ENCODE measurements around the gene CTNNAL1.

Gene CTNNAL1

DNA sequence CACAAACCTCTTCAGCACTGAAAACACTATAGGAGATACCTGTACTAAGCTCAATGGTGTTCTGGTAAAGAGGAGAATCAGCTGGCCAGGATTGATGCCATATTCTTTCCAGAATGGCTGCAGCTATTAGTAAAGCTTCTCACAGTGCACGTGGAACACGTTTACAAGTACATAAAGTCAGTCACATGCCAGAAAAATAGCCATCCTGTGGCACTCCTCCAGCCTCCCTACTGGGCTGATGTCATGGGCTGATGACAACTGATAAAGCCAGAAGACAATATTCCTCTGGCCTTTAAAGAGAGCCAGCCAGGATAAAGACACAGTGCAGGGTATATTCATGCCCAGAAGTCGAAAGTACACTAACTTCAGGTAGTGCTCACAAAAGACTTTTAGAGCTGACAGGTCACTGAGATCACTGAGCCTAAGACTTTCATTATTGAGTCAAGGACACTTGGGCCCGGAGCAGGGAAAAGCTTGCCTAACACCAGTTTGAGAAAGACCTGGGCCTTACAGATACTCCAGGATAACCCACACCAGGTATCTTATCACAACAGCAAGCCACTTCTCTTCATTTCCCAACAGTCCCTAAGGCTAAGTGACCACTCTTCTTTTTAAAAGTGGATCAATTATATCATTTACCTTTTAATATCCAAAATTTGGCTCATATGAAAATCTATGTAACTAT lies 49.7 kb downstream of the CTNNAL1 start:
- Histone ChIP-seq H3F3A (ENCODE audit: insufficient read depth, low read length) (no peaks in the 10 kb centered on the region), H3K9ac (ENCODE audit: low read length) (no peak overlapping the region), H3K36me3 (ENCODE audit: insufficient read depth, low read length) (peaks cover 6% of the 10 kb centered on the region; the same call in 1 of the 2 replicates), H3K4me2 (ENCODE audit: low read length) (no peak overlapping the region), H3K9me2 (ENCODE audit: low read depth, low read length) (no peaks in the 10 kb centered on the region), H2AFZ (ENCODE audit: low read length) (no peak overlapping the region), H3K27ac (ENCODE audit: low read depth, low read length, poor library complexity, severe bottlenecking) (no peak overlapping the region), H3K79me2 (ENCODE audit: insufficient read depth, low read length) (no peaks in the 10 kb centered on the region), H3K4me1 (ENCODE audit: insufficient read depth, low read length, severe bottlenecking) (no peaks in the 10 kb centered on the region), H3K9me3 (ENCODE audit: low read length) (no peaks in the 10 kb centered on the region), H3K4me3 (ENCODE audit: low read depth, low read length, poor library complexity, severe bottlenecking) (no peak overlapping the region), H3K27me3 (ENCODE audit: insufficient read depth, low read length) (no peaks in the 10 kb centered on the region), H4K20me1 (ENCODE audit: insufficient read depth, low read length) (no peaks in the 10 kb centered on the region)
- TF ChIP-seq EZH2 (IDR thresholded peaks at IDR 0.05; ENCODE audit: borderline replicate concordance, low read length) (no peak), CTCF (IDR thresholded peaks at IDR 0.05; ENCODE audit: low read length) (no peak)

DNA sequence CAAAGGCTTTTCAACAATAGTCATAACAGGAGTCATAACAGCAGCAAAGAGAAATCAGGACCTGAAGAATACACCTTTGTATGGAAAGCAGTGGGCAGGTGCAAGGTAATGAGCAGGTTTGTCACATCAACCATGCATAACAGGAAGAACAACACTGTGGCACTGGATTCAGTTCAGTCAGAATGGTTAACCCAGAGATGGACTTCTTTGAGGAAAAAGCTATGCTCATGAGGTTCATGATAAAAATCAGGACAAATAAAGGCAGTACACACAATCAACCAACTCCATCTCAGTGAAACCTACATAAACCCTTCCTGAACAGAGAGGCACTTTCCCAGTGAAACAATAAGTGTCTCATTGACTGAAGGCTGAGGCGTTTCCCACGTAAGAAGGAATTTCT lies 52.1 kb downstream of the CTNNAL1 start:
- no peak overlapping the region for H3K9ac ChIP-seq (ENCODE audit: low read length)
- H3K79me2 ChIP-seq (ENCODE audit: insufficient read depth, low read length), result no peaks in the 10 kb centered on the region
- H3K36me3 ChIP-seq (ENCODE audit: insufficient read depth, low read length), result peaks cover 6% of the 10 kb centered on the region; the same call in 1 of the 2 replicates

GRCh38 chr9:108960331-108960730 lies 53.0 kb downstream of the CTNNAL1 start:
- no peaks in the 10 kb centered on the region for H3K9me3 ChIP-seq (ENCODE audit: low read length)
- no peak overlapping the region for H3K9ac ChIP-seq (ENCODE audit: low read length)
- H3K79me2 ChIP-seq (ENCODE audit: insufficient read depth, low read length), result no peaks in the 10 kb centered on the region
- H3K9me2 ChIP-seq (ENCODE audit: low read depth, low read length), result no peaks in the 10 kb centered on the region
- H3K4me1 ChIP-seq (ENCODE audit: insufficient read depth, low read length, severe bottlenecking), result no peaks in the 10 kb centered on the region
- H3K27me3 ChIP-seq (ENCODE audit: insufficient read depth, low read length), result no peaks in the 10 kb centered on the region
- no peak for TF ChIP-seq EZH2 (IDR thresholded peaks at IDR 0.05; ENCODE audit: borderline replicate concordance, low read length)
- TF ChIP-seq CTCF (IDR thresholded peaks at IDR 0.05; ENCODE audit: low read length), result no peak
- H3K4me2 ChIP-seq (ENCODE audit: low read length), result no peak overlapping the region
- H2AFZ ChIP-seq (ENCODE audit: low read length), result no peak overlapping the region
- no peaks in the 10 kb centered on the region for H3F3A ChIP-seq (ENCODE audit: insufficient read depth, low read length)
- H4K20me1 ChIP-seq (ENCODE audit: insufficient read depth, low read length), result no peaks in the 10 kb centered on the region
- peaks cover 2% of the 10 kb centered on the region; the same call in 1 of the 2 replicates for H3K36me3 ChIP-seq (ENCODE audit: insufficient read depth, low read length)
- H3K4me3 ChIP-seq (ENCODE audit: low read depth, low read length, poor library complexity, severe bottlenecking), result no peak overlapping the region
- H3K27ac ChIP-seq (ENCODE audit: low read depth, low read length, poor library complexity, severe bottlenecking), result no peak overlapping the region

More for the DNA sequence above, 52.1 kb downstream of the CTNNAL1 start:
- Histone ChIP-seq H3K4me3 (ENCODE audit: low read depth, low read length, poor library complexity, severe bottlenecking) (no peak overlapping the region), H3K9me2 (ENCODE audit: low read depth, low read length) (no peaks in the 10 kb centered on the region), H2AFZ (ENCODE audit: low read length) (no peak overlapping the region), H4K20me1 (ENCODE audit: insufficient read depth, low read length) (no peaks in the 10 kb centered on the region), H3K27ac (ENCODE audit: low read depth, low read length, poor library complexity, severe bottlenecking) (no peak overlapping the region), H3K4me1 (ENCODE audit: insufficient read depth, low read length, severe bottlenecking) (no peaks in the 10 kb centered on the region), H3K4me2 (ENCODE audit: low read length) (no peak overlapping the region), H3F3A (ENCODE audit: insufficient read depth, low read length) (no peaks in the 10 kb centered on the region), H3K27me3 (ENCODE audit: insufficient read depth, low read length) (no peaks in the 10 kb centered on the region), H3K9me3 (ENCODE audit: low read length) (no peaks in the 10 kb centered on the region)
- TF ChIP-seq EZH2 (IDR thresholded peaks at IDR 0.05; ENCODE audit: borderline replicate concordance, low read length) (no peak), CTCF (IDR thresholded peaks at IDR 0.05; ENCODE audit: low read length) (no peak)

Measured in OCI-LY1 (cell line).